GM18951 (cell line): ENCODE data around the gene CARM1.

Experiments
- POLR2A ChIP-seq: IDR thresholded peaks from 4 replicates; pipeline ENCODE4 v1.6.1; 2011; ENCODE audit warnings: mild to moderate bottlenecking; ENCODE audit not compliant: insufficient read length, insufficient read depth; ENCODE audit errors: extremely low read depth
- in situ Hi-C: fragments of 300-500 bp; cut with MboI; formaldehyde crosslinking; loops from one replicate; pipeline ENCODE4 v1.12.0; 2022; ENCODE audit warnings: low sequenced_read_pairs, mixed read lengths, inconsistent platforms; ENCODE audit not compliant: unreplicated experiment

Gene CARM1

DNA sequence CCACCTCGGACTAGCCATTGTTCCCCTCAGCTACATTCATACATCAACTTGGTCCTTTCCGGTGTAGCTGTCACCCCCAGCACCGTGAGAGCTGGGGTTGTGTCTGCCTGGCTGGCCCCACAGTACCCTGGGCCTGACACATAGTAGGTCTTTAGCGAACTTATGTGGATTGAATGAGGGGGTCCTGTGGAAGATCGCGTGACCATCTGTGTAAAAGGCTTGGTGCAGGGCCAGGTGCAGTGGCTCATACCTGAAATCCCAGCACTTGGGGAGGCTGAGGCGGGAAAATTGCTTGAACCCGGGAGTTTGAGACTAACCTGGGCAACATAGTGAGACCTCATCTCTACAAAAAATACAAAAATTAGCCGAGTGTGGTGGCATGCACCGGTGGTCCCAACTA, 91.5 kb downstream of the CARM1 start:
- no peak for TF ChIP-seq POLR2A
- in situ Hi-C loops, result no loop called here

DNA sequence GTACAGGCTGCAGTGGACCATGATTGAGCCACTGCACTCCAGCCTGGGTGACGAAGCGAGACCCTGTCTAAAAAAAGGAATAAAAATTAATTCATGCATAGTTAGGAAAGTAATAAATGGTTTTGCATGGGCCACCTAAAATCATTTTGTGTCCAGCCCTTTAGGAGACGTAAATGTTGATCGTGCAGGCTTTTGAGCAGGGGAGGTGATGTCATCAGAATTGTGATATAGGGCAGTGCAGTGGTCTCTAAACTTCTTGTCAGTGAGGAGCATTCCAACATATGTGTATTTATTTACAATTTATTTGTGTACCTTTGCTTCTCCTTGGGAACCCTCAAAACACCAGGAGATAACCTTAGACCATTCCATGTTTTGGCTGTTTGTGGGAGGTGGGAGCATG, 92.5 kb downstream of the CARM1 start:
- in situ Hi-C loops, result no loop called here

DNA sequence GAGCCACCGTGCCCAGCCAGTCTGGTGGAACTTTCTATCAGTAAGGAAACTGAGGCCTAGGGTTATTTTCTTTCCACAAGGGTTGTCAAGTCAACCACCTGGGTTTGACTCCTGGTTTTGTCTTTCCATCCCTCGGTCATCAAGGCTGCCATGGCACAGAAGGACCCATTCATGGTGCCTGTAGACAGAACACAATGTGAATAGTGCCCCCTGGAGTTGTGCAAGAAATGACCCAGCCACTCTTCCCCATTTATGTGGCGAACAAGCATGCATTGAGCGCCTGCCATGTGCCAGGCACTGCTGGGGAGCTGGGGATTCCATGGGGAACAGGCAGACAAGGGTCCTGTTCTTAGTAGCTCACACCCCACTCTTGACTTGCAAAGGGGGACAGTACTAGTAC, 93.5 kb downstream of the CARM1 start:
- in situ Hi-C loops, result no loop called here
- TF ChIP-seq POLR2A, result no peak

More for the DNA sequence above, 92.5 kb downstream of the CARM1 start:
- no peak for TF ChIP-seq POLR2A

GRCh38 chr19:10965398-10965797, 94.0 kb downstream of the CARM1 start:
- in situ Hi-C loops, result no loop called here
- TF ChIP-seq POLR2A, result no peak

DNA sequence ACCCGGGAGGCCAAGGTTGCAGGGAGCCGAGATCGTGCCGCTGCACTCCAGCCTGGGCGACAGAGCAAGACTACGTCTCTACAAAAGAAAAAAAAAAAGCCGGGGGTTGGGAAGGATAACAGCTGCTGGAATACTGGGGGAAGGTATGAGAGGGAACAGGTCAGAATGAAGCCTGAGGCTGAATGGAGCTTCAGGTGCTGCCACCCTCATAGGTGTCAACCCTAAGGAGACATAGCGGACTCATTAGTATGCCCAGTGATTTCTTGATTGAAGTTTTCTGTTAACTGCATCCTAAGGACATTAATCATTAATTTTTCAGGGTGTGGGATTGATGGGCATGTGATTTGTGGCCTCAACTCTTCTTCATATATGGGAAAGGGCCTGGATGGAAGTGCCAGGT, 95.5 kb downstream of the CARM1 start:
- in situ Hi-C loops, result no loop called here
- TF ChIP-seq POLR2A, result no peak

DNA sequence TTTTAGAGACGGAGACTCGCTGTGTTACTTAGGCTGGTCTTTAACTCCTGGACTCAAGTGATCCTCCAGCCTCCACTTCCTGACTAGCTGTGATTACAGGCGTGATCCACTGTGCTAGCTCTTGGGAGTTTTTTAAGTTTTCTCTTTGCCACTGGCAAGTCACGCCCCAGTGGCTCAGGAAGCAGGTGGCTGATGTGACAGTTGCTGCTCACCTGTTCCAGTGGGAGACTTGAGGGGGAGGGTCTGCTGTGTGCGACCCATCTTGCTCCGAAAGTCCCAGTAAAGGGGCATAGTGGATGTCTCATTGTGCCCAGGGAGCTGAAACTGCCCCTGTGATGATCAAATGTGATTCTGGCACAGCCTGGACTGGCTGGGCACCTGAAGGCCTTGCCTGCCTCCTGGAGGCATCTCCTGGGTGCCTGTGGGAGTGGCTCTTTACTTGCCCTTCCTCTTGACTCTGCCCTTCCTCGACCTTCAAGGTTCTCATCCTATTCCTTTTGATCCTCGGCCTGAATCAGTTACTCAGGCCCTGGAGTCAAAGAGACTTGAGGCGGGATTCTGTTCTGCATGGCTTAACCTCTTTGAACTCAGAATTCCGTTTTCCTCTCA, 97.3 kb downstream of the CARM1 start:
- TF ChIP-seq POLR2A, result no peak
- in situ Hi-C loops, result no loop called here

DNA sequence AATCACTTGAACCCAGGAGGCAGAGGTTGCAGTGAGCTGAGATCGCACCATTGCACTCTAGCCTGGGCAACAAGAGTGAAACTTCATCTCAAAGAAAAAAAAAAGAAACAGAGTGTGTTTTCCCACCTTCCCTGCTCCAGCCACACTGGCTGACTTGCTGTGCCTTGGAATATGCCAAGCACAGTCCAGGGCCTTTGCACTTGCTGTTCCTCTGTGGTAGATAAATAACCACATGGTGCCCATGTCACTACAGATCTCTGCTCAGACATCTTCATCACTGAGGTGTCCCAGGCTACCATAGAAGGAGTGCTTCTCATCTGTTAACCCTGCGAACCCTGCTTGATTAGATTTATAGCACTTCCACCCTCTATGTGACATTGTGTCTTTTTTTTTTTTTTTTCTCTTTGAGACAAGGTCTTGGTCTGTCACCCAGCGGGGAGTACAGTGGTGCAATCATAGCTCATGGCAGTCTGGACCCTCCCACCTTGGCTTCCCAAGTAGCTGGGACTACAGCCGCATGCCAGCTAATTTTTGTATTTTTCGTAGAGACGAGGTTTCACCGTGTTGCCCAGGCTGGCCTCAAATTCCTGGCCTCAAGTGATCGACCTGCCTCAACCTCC, 99.9 kb downstream of the CARM1 start:
- TF ChIP-seq POLR2A, result no peak
- in situ Hi-C loops, result no loop called here
